Endodermal cell (in vitro differentiated cells): ENCODE measurements around the gene MTHFD2L. TPM values are rescaled to one million over a fixed set of nuclear protein-coding genes. Genes with fewer than 3 reads are reported as not detected.

ENCODE experiments used
- DNase-seq: peaks from one replicate; pipeline ENCODE4 v3.0.0-alpha.2; 2017
- H3K27ac ChIP-seq: 2 replicates; pipeline ENCODE4 v1.5.1; 2013; ENCODE audit warnings: mild to moderate bottlenecking, low read depth, low read length, moderate library complexity
- H3K27me3 ChIP-seq: 2 replicates; pipeline ENCODE4 v1.6.1; 2013; ENCODE audit warnings: mild to moderate bottlenecking, low read length, moderate library complexity; ENCODE audit not compliant: insufficient read depth, control insufficient read depth, poor library complexity, severe bottlenecking
- H3K36me3 ChIP-seq: 2 replicates; pipeline ENCODE4 v1.7.0; 2013; ENCODE audit warnings: mild to moderate bottlenecking, low read length, moderate library complexity; ENCODE audit not compliant: control insufficient read depth, insufficient read depth
- H3K4me1 ChIP-seq: one replicate; pipeline ENCODE4 v1.7.0; 2013; ENCODE audit warnings: low read length; ENCODE audit not compliant: control insufficient read depth, insufficient read depth
- H3K4me3 ChIP-seq: 2 replicates; pipeline ENCODE4 v1.5.1; 2013; ENCODE audit warnings: mild to moderate bottlenecking, low read length, moderate library complexity
- H3K9ac ChIP-seq: 2 replicates; pipeline ENCODE4 v1.6.1; 2013; ENCODE audit warnings: mild to moderate bottlenecking, low read length, moderate library complexity; ENCODE audit not compliant: poor library complexity, severe bottlenecking; ENCODE audit errors: extremely low read depth
- H3K9me3 ChIP-seq: 2 replicates; pipeline ENCODE4 v1.6.1; 2013; ENCODE audit warnings: mild to moderate bottlenecking, low read length, moderate library complexity; ENCODE audit not compliant: control insufficient read depth
- H3K27ac Mint-ChIP-seq: 2 replicates; pipeline ENCODE4 v1.8.0; 2020; ENCODE audit warnings: mixed read lengths
- H3K27me3 Mint-ChIP-seq: 2 replicates; pipeline ENCODE4 v1.8.0; 2021; ENCODE audit warnings: mild to moderate bottlenecking, mixed read lengths; ENCODE audit not compliant: insufficient read depth
- H3K36me3 Mint-ChIP-seq: 2 replicates; pipeline ENCODE4 v1.8.0; 2020; ENCODE audit warnings: low read depth, mixed read lengths
- H3K4me1 Mint-ChIP-seq: 2 replicates; pipeline ENCODE4 v1.8.0; 2020; ENCODE audit warnings: mixed read lengths
- H3K4me3 Mint-ChIP-seq: 2 replicates; pipeline ENCODE4 v1.8.0; 2020; ENCODE audit warnings: mild to moderate bottlenecking, moderate library complexity, mixed read lengths
- H3K9me3 Mint-ChIP-seq: 2 replicates; pipeline ENCODE4 v1.8.0; 2020; ENCODE audit warnings: mild to moderate bottlenecking, mixed read lengths
- CTCF ChIP-seq: fragments of 200-600 bp; sonication (generic); conservative IDR thresholded peaks from 2 replicates; pipeline ENCODE4 v1.5.0; 2021; ENCODE audit warnings: antibody characterized with exemption, mild to moderate bottlenecking
- WGBS, 2 experiments: methylation state at CpG; one replicate each; pipeline versions ENCODE4 v1.1.5 to v1.1.7; 2013; ENCODE audit warnings: missing lambda C conversion rate in 2 of 2, mixed read lengths in 1 of 2; ENCODE audit not compliant: insufficient coverage in 1 of 2, insufficient read length in 1 of 2; 5-methylcytosine and 5-hydroxymethylcytosine counted together
- total RNA-seq, 2 donors: library from RNA; stranded (reverse); fragmentation: NEBNext Ultra II Directional in 1 of 2; extraction: Animal tissue kit (Norgen Biotek cat#: 25700) in 1 of 2; gene quantifications; 2 replicates in 1 of 2; 3 replicates in 1 of 2; pipeline ENCODE4 v1.2.1, GENCODE V29; 2021

The MTHFD2L gene
- total RNA-seq, 2 donors from 2014 or later, result 10.4 to 11.5 TPM

- Mint-ChIP-seq H3K9me3 (no peaks in the 10 kb centered on the region), H3K4me3 (no peak overlapping the region), H3K36me3 (peaks cover 3% of the 10 kb centered on the region), H3K27me3 (no peaks in the 10 kb centered on the region), H3K27ac (no peak overlapping the region), H3K4me1 (peaks cover 8% of the 10 kb centered on the region)
- no peak for TF ChIP-seq CTCF
- DNase-seq, result no peak
- Histone ChIP-seq H3K9me3 (no peaks in the 10 kb centered on the region), H3K27me3 (no peaks in the 10 kb centered on the region), H3K9ac (no peak overlapping the region), H3K27ac (no peak overlapping the region), H3K4me3 (no peak overlapping the region), H3K36me3 (no peaks in the 10 kb centered on the region), H3K4me1 (no peaks in the 10 kb centered on the region)
- WGBS, 2 experiments, result 81 to 100% methylated on average over 1 of the region's 1 CpG
Measured at GRCh38 chr4:74223801-74224200, 65.9 kb downstream of the MTHFD2L start.

GRCh38 chr4:74228691-74229640 is 71.0 kb downstream of the MTHFD2L start:
- Histone ChIP-seq H3K27me3 (no peaks in the 10 kb centered on the region), H3K9me3 (no peaks in the 10 kb centered on the region), H3K36me3 (no peaks in the 10 kb centered on the region), H3K4me1 (no peaks in the 10 kb centered on the region), H3K4me3 (no peak overlapping the region), H3K9ac (no peak overlapping the region), H3K27ac (no peak overlapping the region)
- no peaks in the 10 kb centered on the region for H3K9me3 Mint-ChIP-seq
- H3K4me3 Mint-ChIP-seq, result no peak overlapping the region
- peaks cover 6% of the 10 kb centered on the region for H3K4me1 Mint-ChIP-seq
- no peaks in the 10 kb centered on the region for H3K36me3 Mint-ChIP-seq
- no peaks in the 10 kb centered on the region for H3K27me3 Mint-ChIP-seq
- H3K27ac Mint-ChIP-seq, result no peak overlapping the region
- peak; percentile 98 for TF ChIP-seq CTCF
- peak; percentile 93 for DNase-seq
- WGBS, 2 experiments, result 46 to 83% methylated on average over 2 to 4 of the region's 4 CpGs

- no peak for TF ChIP-seq CTCF
- H3K27me3 ChIP-seq, result no peaks in the 10 kb centered on the region
- H3K27me3 Mint-ChIP-seq, result no peaks in the 10 kb centered on the region
- H3K4me1 Mint-ChIP-seq, result peaks cover 2% of the 10 kb centered on the region
- no peaks in the 10 kb centered on the region for H3K4me1 ChIP-seq
- WGBS, 2 experiments, result 85 to 86% methylated on average over 5 to 7 of the region's 7 CpGs
- no peaks in the 10 kb centered on the region for H3K9me3 ChIP-seq
- no peaks in the 10 kb centered on the region for H3K9me3 Mint-ChIP-seq
- no peaks in the 10 kb centered on the region for H3K36me3 Mint-ChIP-seq
- no peak overlapping the region for H3K27ac Mint-ChIP-seq
- no peak overlapping the region for H3K27ac ChIP-seq
- H3K4me3 Mint-ChIP-seq, result no peak overlapping the region
- H3K9ac ChIP-seq, result no peak overlapping the region
- no peak overlapping the region for H3K4me3 ChIP-seq
- H3K36me3 ChIP-seq, result no peaks in the 10 kb centered on the region
- no peak for DNase-seq
Measured at GRCh38 chr4:74230902-74231499, 73.1 kb downstream of the MTHFD2L start.
